ENCODE measurements around the gene LAMB3. TPM values are rescaled to one million over a fixed set of nuclear protein-coding genes. Genes with fewer than 3 reads are reported as not detected.

The LAMB3 gene
- total RNA-seq, 1 donor from 2014 or later = 12.5 TPM

DNA sequence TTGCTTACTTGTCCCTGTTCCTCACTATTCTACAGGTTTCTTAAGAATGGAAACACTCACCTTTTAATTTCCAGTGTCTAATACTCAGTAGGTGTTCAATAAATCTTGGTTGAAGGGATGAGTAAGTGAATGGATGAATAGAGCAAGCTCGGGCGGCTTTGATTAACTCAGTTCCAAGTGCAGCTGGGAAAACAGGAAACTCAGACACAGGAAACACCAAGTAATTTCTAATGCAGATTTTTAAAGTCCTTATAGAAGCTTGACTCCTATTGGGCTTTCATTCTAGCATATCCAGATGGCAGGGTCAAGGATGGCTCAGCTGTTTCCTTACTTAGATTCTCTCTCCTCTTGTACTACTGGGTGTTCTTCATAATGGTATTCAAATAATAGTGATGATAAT, 54.7 kb downstream of the LAMB3 start:
- Mint-ChIP-seq H3K36me3 (ENCODE audit: insufficient read depth) (no peaks in the 10 kb centered on the region), H3K27ac (no peak overlapping the region), H3K9me3 (ENCODE audit: low read depth) (no peaks in the 10 kb centered on the region), H3K4me3 (ENCODE audit: low read depth) (no peak overlapping the region), H3K4me1 (ENCODE audit: low read depth) (peaks cover 2% of the 10 kb centered on the region), H3K27me3 (peaks cover 2% of the 10 kb centered on the region)
- no peak for DNase-seq (ENCODE audit: low spot score, unreplicated experiment)
- TF ChIP-seq, protein P1, sequence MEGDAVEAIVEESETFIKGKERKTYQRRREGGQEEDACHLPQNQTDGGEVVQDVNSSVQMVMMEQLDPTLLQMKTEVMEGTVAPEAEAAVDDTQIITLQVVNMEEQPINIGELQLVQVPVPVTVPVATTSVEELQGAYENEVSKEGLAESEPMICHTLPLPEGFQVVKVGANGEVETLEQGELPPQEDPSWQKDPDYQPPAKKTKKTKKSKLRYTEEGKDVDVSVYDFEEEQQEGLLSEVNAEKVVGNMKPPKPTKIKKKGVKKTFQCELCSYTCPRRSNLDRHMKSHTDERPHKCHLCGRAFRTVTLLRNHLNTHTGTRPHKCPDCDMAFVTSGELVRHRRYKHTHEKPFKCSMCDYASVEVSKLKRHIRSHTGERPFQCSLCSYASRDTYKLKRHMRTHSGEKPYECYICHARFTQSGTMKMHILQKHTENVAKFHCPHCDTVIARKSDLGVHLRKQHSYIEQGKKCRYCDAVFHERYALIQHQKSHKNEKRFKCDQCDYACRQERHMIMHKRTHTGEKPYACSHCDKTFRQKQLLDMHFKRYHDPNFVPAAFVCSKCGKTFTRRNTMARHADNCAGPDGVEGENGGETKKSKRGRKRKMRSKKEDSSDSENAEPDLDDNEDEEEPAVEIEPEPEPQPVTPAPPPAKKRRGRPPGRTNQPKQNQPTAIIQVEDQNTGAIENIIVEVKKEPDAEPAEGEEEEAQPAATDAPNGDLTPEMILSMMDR (IDR thresholded peaks at IDR 0.05; ENCODE audit: unreplicated experiment) = no peak

DNA sequence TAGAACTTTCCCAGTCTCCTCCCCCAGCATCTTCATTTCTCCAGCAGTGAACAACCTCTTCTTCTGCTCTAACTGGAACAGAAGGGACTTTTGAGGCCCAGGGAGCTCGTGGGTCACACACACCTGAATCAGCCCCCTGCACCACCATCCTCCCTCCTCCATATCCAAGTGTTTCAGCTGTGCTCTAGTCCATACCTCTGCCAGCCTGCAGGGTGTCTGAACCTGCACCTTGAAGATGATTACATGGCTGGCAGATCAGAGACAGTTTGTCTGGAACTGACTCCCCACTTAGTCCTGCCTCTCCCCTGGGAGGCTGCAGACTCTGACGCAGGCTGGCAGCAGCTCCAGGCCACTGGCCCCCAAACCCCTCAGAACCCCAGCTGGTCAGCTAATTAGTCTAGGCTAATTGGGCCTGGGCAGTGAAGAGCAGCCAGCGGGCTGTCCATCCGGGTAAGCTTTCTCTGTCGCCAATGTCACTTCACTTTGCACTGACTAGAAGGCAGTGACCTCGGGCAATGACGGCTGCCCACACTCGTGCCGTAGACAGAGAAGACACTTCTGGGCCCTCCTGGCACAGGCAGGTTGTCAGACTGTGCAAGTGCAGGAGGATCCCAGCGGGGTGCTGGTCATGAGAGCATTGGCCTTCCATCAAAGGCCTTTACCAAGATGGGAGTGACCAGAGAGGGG, 56.5 kb downstream of the LAMB3 start:
- Mint-ChIP-seq H3K4me3 (ENCODE audit: low read depth) (no peak overlapping the region), H3K4me1 (ENCODE audit: low read depth) (peaks cover 2% of the 10 kb centered on the region), H3K36me3 (ENCODE audit: insufficient read depth) (no peaks in the 10 kb centered on the region), H3K27me3 (peaks cover 4% of the 10 kb centered on the region), H3K27ac (no peak overlapping the region), H3K9me3 (ENCODE audit: low read depth) (no peaks in the 10 kb centered on the region)
- no peak for DNase-seq (ENCODE audit: low spot score, unreplicated experiment)
- TF ChIP-seq, protein P1 (IDR thresholded peaks at IDR 0.05; ENCODE audit: unreplicated experiment) = no peak

DNA sequence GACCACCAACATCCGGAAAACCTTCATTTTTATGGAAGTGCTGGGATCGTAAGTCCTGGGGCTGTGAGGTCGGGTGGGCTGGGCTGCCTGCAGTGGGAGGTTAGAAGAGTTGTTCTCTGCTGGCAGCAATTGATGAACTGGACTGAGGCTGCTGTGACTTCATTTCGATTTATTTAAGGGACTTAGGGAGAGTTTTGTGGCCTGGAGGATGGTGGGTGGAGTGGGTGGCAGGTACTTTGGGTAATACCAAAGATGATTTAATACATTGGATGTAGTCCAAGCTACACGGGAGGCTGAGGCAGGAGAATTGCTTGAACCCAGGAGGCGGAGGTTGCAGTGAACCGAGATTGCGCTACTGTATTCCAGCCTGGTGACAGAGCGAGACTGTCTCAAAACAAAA, 57.2 kb downstream of the LAMB3 start:
- Mint-ChIP-seq H3K4me1 (ENCODE audit: low read depth) (no peaks in the 10 kb centered on the region), H3K27me3 (peaks cover 8% of the 10 kb centered on the region)

DNA sequence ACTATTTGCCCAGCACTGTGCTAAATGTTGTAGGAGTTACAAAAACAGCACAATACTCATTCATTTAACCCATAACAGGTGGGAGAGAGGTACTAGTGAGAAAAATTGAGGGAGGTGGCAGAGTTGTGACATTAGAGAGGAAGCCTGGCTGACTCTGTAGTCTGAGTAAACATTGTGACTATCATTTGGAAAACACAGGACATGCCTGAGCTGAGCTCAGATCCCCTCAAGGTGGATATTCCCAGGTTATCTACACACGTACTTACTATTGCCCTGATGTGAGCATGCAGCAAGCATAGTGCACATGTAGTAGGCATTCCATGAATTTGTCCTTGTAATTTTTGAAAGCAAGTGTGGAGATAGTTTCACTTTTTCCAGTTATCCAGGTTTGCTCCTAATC, 57.8 kb downstream of the LAMB3 start:
- no peaks in the 10 kb centered on the region for H3K4me1 Mint-ChIP-seq (ENCODE audit: low read depth)
- no peak for DNase-seq (ENCODE audit: low spot score, unreplicated experiment)
- H3K4me3 Mint-ChIP-seq (ENCODE audit: low read depth) = no peak overlapping the region
- TF ChIP-seq, protein P1 (IDR thresholded peaks at IDR 0.05; ENCODE audit: unreplicated experiment) = no peak
- H3K27ac Mint-ChIP-seq = no peak overlapping the region
- peaks cover 10% of the 10 kb centered on the region for H3K27me3 Mint-ChIP-seq
- H3K36me3 Mint-ChIP-seq (ENCODE audit: insufficient read depth) = no peaks in the 10 kb centered on the region
- no peaks in the 10 kb centered on the region for H3K9me3 Mint-ChIP-seq (ENCODE audit: low read depth)

More for the DNA sequence above, 57.2 kb downstream of the LAMB3 start:
- TF ChIP-seq, protein P1 (IDR thresholded peaks at IDR 0.05; ENCODE audit: unreplicated experiment) = no peak
- no peaks in the 10 kb centered on the region for H3K36me3 Mint-ChIP-seq (ENCODE audit: insufficient read depth)
- no peak overlapping the region for H3K4me3 Mint-ChIP-seq (ENCODE audit: low read depth)
- H3K27ac Mint-ChIP-seq = no peak overlapping the region
- DNase-seq (ENCODE audit: low spot score, unreplicated experiment) = no peak
- no peaks in the 10 kb centered on the region for H3K9me3 Mint-ChIP-seq (ENCODE audit: low read depth)

DNA sequence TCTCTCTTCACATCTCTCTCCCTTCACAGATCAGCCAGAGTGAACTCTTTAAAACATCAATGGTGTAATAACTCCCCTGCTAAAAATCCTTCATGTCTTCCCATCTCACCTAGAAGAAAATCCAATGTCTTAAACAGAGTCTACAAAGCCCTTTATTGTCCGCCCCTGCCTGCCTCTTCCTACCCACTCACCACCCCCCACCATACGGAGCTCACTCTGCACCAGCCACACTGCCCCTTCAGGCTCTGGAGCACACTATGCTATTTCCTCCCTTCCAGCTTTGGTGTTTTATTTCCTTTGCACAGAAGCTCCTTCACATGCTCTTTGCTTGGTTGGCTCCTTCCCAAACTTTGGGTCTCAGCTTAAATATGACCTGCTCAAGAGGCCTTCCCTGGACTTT, 58.5 kb downstream of the LAMB3 start:
- TF ChIP-seq, protein P1 (IDR thresholded peaks at IDR 0.05; ENCODE audit: unreplicated experiment) = no peak
- Mint-ChIP-seq H3K27me3 (peaks cover 10% of the 10 kb centered on the region), H3K36me3 (ENCODE audit: insufficient read depth) (no peaks in the 10 kb centered on the region), H3K4me3 (ENCODE audit: low read depth) (no peak overlapping the region), H3K9me3 (ENCODE audit: low read depth) (no peaks in the 10 kb centered on the region), H3K4me1 (ENCODE audit: low read depth) (no peaks in the 10 kb centered on the region), H3K27ac (no peak overlapping the region)
- DNase-seq (ENCODE audit: low spot score, unreplicated experiment) = no peak

Data from progenitor cell of endocrine pancreas (in vitro differentiated cells).